HG03045 (cell line): Measurements from ENCODE around the gene UTRN.

Source experiments
- ATAC-seq: cut with Tn5 transposase; IDR thresholded peaks from one replicate; pipeline ENCODE4 v1.9.1; 2021; ENCODE audit warnings: mild to moderate bottlenecking, moderate library complexity; ENCODE audit not compliant: unreplicated experiment

Gene UTRN

DNA sequence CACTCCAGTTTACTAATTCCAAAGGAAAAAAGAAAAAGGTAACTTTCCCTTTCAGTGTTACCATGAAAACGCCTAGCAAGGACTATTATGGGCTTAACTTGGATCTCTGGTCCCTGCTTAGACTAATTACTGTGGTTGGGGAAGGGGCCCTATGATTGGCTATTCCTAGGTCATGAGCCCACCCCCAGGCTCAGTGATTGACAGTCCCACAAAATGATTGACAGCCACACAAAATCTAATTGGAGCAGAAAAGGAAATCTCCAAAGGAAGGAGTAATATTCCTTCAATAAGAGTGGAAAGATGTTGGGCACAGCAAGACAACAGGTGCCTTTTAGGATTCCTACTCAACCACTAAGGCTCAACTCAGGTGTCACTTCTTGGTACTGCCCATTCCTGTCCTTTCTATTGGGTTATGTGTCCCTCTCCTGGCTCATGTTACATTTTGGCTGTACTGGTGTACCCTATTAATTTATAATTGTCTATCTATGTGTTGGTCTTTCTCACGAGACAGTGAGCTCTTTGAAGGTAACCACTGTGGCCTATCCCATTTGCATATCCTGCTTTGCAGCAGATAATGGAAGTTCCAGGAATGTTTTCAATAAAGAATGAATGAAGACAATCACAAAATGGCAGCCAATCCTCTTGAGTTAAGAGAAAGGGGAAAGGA is 5.5 kb upstream of the UTRN start:
- ATAC-seq = no peak

DNA sequence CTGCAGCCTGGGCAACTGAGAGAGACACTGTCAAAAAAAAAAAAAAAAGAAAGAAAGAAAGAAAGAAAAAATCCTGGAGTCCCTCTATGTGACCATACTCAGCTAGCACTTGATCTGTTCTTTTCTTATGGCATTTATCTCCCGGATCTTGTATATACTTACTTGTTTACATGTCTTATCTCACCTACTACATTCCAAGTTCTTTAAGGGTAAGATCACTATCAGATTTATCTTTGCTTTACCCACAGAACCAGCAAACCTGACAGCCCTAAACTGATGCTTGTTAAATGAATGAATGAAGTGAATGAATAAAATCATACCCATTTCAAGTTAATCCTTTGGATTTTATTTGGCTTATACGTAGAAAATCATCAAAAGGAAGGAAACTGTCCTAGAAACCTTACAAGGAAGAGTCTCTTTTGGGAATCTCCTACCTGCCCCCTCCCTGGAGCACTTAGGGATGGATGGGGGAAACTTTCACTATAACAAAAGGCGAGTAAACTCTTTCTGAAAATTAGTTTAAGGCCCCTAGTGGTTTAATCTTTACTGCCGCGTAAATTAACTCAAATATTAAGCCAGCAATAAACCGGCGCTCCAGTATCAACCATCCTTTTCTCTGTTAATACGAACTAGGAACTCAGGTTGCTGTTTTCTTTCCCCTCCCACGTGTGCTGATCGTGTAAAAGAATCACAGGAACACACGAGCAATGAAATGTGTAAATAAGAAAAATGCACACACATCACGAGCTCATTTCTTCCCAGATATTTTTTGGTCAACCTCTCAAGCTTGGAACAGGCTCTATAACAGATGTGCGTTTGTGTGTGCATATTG is 1.3 kb upstream of the UTRN start:
- no peak for ATAC-seq

DNA sequence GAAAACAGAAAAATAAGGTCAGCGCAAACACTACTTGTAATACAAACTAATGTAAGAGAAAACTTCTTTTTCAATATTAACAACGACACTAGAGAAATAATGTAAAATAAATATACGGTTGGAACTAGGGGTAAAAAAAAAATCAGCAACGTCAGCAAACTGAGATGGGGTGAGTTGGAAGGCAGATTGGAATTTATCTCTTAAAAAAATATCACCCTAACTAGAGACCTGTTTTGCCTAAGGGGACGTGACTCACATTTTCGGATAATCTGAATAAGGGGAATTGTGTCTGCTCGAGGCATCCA is 705 bp upstream of the UTRN start:
- no peak for ATAC-seq

DNA sequence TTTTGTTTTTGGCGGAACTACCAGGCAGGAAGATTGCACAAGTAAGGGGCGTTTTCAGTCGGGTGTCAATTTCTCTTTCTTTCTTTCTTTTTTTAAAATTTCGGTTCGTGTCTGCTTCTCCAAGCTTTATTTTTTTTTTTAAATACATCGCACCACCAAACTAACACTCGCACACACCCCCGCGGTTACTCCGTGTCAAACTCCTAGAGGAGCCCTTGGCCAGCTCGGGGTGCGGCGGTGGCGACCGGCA is 338 bp downstream of the UTRN start:
- ATAC-seq = peak; percentile 34

DNA sequence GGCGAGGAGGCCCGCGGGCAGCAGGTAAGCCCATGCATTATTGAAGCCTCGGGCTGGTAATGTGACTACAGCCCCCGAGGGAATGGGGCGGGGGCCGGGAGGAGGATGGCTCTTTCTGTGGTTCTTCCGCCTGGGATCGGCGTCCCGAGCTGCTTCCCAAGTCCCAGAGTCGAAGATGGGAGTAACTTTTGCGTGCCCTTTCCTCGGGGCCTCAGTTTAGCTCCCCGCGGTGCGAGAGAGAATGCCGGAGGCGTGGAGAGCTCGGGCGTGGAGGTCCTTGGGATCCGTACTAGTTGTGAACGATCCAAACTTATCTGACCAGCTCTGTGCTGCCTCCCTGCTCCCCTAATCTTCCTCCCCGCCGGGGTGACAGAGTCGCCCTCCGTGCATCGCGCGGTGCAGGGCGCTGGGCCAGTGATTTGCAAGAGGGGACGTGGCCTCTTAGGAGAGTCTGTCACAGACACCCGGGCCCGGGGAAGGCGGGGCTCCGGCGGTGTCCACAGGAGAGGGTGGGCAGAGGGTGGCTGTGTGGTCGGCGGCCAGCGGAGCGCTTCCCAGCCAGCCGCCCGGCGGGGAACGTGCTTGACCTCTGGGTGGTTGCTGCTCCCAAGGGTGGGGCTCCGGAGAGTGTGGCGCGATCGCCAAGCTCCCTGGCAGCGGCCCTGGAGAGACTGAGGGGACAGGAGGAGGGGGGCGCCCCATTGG is 815 bp downstream of the UTRN start:
- ATAC-seq = peak; percentile 44

DNA sequence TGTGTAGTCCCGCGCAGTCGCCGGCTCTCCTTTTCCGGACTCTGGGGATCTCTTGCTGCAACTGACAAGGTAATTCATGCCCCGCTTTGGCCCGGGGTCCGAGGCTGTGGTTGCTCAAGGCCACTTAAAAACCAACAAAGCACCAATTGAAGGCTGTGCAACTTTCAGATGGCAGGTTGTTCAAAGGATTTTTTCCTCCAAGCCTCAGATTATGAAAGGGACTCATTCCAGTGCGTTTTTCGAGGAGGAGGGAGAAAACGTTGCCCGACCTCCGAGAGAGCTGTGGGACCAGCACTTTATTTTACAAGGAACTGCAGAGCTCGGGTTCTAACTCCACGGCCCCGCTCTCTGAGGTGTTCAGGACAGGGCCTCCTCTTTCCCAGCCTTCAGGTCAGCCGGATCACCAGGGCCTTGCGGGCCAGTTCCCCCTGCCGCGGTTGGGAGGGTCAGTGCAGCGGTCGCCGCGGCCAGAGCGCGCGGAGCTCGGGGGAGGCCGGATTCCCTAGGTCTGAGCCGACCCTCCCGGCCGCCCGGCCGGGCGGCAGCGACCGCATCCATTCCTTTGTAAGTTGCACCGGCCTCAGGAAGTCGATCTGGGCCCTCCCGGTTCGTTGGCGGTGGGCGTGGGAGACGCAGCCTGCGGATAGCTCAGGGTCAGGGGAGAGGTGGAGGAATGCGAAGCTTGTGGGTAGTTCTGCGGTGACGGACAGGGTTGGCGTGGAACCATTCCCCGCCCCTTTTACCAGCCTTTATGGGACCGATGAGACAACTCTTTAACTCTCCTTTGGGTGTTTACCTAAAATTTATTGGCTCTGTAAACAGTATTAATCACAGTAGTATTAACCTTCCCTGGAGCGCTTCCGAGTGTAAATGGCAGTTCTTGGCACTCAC is 1.6 kb downstream of the UTRN start:
- ATAC-seq = no peak

DNA sequence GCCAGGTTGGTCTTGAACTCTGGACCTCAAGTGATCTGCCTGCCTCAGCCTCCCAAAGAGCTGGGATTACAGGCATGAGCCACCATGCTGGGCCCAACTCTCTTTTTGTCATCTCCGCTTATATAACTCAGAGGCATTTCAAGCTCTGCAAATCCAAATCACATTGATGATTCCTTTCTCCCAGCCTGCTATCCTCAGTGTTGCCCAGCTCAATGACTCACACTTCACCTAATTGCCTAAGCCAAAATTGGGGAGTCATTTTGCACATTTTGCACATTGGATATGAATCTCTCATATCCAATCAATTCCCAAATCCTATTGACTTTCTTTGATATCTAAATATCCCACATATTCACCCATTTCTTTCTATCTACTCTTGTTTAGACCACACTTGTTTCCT is 3.9 kb downstream of the UTRN start:
- no peak for ATAC-seq

DNA sequence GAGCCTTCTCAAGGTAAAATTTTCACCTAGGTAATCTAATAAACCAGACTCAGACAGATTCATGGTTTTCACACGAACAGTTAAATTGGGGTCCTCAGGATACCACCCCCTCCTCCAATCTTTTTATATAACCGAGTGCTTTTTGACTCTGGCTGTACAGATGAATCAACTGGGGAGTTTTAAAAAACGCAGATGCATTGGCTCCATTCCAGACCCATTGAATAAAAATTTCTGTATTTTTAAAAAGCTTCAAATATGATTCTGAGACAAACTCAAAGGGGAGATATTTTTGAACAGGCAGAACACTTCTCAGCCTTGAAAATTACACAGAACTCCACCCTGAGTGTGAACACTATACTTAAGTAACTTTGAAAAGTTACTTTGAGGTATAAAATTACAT is 7.2 kb downstream of the UTRN start:
- ATAC-seq = no peak

DNA sequence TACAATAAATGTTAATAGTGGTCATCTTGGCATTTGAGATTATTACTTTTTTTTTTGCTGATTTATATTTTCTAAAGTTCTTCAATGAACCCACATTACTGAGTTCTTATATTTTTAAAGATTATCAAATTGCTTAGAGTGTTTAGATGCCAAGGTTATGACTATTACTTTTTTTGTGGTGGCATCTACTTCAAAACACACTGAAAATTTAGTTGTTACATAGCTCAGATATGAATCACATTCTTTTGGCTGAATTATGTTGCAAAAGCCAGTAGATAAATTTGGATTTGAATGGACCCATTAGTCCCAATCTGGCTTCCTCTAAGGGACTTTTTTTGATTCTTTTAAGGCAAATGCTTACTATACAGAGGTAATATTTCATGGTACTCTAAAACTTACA is 8.9 kb downstream of the UTRN start:
- ATAC-seq = no peak

DNA sequence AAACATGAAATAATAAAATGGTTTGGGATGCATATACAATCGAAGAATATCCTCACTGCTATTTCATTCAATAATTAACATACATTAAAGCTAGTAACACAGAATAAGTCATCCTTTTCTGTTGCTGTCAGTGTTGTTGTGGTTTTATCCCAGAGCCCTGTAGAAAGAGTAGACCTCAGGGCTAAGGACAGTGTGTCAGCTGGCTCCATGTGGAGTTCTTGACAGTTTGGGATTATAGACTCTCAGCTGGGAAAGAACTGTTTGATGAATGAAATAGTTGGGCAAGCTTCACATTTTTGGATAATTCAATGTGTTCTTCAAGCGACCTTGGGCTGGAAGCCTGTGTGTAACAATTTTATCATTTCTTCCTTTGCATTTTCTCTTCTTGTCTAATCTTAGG is 10.1 kb downstream of the UTRN start:
- no peak for ATAC-seq

DNA sequence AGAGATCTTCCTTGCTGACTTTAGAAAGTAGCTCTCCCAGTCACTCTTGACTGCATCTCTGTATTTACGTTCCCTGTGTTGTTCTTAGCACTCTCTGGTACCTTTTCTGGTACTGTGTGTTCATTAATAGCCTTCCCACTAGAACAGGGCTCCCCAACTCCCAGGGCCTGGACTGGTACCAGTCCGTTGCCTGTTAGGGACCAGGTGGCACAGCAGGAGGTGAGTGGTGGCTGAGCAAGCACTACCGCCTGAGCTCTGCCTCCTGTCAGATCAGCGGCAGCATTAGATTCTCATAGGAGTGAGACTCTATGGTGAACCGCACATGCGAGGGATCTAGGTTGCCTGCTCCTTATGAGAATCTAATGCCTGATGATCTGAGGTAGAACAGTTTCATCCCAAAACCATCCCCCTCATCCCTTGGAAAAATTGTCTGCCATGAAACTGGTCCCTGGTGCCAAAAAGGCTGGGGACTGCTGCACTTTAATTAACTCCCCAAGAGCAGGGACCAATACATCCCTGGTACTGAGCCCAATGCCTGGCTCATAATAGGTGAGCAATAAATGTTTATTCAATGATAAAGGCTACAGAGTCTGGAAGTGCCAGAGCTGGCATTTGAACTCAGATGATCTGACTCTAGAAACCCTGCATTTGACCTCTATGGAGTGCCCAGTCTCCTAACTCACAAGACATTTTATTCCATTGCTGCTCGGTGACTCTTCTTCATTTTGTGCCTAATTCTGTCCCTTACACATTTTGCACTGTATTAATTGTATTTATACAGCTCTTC is 11.0 kb downstream of the UTRN start:
- ATAC-seq = no peak

DNA sequence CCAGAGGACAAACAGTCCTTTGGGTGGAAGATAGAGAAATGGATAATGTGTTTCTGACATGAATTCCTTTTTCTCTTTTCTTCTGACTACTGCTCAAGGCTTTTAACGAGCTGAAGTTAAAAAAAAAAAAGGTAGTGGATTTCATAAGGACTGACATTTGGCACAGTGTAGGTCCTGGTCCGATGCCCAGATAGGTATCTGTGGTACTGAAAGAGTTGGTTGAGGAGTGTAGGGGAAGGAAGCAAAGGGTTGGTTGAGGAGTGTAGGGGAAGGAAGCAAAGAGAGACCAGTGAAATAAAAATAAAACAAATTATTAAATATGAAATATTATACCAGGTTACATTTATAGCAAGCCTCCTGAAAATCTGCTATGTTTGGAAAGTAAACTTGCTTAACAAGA is 11.8 kb downstream of the UTRN start:
- ATAC-seq = no peak

DNA sequence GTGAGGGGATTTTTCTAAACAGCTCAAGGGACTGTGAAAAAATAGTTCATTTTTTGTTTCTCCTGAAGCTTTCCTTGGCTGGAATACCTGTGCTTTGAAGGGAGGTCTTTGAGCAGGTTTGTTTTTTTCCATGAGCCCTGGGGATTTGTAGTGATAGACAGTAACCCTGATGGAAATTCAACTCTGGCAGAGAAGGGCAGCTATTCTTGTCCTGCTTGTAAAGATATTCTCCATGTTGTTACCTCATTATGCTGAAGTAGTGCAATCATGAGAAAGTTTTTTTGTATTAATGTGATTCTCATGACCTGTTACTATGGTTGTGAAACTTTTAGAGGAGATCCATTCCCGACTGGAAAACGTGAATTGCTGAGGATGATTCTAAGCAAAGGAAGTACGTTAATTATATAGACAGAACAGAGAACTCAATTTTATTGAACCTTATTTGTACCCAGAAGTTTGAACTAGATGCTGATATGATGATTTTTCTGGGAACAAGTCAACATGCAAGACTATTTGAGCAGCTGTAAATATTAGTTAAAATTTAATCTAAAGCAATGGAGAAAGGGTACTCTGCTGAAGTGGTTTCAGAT is 12.5 kb downstream of the UTRN start:
- no peak for ATAC-seq

DNA sequence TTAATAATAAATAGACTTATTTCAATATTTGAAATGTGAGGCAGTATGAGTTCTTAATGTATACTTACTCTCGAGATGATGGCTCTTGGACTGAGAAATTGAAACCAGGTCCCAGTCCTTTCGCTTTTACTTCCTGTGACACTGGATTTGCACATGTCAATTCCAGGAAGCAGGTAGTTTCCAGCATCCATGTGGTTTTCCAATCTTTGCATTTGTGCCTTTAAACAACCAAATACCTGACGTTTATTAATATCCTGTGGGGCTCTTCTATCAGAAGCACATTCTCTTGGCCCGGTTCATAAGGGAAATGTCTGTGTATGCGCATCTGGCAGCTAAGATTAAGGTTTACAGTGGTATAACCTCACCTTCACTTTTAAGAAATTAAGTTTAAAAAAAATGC is 13.1 kb downstream of the UTRN start:
- no peak for ATAC-seq

DNA sequence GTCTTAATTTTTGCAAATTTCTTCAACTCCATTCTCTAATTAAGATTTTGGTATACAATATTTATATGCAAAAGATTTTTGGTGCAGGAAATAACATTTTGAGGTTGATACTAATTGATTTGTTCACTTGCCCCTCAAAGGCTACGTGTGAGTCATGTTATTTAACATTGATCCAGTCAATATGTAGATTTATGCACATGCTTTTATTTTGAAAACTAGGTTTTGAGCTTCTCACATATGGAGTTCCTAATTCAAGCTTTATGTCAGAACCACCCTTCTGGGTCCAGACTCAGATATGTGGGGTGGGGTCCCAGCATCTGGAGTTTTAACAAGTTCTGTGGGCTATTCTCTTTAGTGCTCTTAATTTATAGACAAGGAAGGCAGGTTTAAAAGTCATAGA is 13.8 kb downstream of the UTRN start:
- no peak for ATAC-seq

DNA sequence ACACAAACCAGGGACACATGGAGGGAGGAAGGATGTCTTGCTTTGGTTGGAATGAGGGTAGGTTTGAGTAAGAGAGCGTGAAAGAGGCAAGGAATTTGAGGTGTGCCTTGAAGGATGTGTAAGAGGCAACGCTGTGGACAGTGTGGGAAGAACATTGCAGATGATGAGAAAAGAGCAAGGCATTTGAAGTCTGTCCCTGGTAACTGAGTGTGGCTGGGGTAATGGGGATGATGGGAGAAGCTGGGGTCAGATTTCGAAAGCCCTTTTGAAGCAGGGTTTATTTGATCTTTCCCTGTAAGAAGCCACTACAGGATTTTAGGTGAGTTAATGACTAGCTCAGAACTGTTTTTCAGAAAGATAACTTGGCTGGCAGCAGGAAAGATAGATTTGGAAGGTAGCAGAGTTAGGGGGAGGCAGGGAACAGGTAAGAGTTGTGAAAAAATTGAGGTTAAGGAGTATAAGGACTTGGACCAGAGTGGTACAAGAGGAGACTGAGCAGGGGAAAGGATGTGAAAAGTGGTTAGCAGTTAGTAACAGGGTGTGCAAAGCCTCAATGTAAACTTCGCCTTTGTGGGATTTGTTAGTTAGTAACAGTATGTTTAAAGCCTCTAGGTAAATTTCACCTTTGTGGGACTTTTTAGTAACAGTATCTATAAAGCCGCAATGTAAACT is 17.7 kb downstream of the UTRN start:
- no peak for ATAC-seq

DNA sequence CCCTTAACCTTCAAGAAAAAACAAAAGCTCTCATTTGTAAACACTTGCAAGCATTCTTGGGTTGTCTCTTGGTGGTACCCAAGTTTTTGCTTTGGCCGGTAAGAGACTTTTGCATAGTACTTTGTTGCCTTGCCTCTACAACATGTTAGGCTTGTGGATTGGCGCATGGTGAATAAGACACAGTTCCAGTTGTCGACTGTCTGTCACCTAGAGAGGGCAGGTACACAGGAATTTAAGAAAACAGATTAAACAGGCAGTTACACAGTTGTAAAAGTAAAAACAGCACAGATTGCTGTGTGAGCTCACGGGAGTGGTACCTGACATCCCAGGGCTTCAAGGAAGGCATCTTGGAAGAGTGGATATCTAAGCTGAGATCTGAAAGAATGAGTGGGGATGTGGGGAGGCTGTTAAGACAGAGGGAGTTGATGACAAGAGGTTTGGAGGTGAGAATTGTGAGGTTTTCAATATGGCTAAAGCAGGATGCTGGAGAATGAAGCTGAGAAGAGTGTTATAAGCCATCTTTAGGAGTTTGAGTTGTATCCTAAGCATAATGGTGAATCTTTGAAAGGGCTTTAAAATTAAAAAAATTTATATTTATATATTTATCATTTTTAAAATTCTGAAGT is 19.2 kb downstream of the UTRN start:
- no peak for ATAC-seq

DNA sequence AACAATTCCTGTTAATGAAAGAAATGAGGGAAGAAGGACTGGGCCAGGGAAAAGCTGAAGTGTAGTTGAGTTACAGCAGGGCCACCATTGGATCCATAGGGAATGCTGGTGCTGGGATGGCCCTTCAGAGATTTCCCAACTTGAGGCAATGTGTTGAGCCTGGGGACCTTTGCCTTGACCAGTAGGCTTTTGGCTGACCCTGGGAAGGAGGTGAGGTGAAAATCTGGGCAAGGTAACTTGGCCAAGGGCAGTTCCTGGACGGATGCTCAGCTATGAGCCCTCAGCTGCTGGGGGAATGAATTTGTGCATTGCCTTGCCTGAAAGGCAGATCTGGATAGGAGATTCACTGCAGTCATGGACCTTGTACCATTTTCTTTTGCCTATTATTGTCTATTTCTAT is 20.4 kb downstream of the UTRN start:
- peak; percentile 24 for ATAC-seq

DNA sequence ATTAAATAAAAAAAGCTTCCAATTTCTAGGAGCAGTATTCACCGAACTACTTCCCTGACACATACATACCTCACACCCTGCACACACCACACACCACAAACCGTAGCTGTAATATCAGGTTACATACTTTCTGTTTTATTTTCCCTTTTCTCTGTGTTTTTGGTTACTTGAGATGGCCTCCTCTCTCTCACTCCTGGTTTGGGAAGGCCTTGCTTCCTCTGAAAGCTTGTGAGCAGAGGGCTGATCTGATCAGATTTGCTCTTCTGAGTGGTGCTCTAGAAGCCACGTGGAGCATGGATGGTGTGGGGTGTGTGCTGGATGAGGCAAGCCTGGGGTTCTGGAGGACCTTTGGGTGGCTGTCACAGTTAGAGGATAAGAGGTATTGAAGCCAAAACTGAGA is 20.9 kb downstream of the UTRN start:
- ATAC-seq = peak; percentile 95
